NCI-H1048 (cell line): ENCODE data around the gene ATP6V1F.
A peak's percentile ranks its signal among the peaks of the same experiment; 100 is the strongest.

Experiments used
- DNase-seq: peaks from one replicate; lab custom pipeline; 2025; lab: John Stamatoyannopoulos, UW

The ATP6V1F gene, protein sequence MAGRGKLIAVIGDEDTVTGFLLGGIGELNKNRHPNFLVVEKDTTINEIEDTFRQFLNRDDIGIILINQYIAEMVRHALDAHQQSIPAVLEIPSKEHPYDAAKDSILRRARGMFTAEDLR

GRCh38 chr7:128862571-128863432 is at the start of gene ATP6V1F:
Gene ATP6V1F, plus strand, starts transcription at chr7:128862856. Its CDS starts 49 bp downstream, at chr7:128862905.
- peak; percentile 86 for DNase-seq

DNA sequence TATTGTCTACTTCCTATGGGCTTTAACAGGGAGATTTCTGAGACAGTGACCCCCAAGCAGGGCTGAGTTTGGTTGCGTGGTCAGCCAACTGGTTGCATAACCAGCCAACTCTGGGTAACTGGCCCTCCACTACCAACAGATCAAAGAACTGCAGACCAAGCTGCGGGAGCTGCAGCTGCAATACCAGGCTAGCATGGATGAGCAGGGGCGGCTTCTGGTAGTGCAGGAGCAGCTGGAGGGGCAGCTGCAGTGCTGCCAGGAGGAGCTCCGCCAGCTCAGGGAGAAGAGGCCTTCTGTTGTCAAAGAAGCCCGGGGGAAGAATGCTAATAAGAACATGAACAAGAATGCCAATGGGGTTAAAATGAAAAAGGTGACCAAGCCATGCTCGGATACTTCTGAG is 48.2 kb upstream of the ATP6V1F start:
- DNase-seq: no peak

GRCh38 chr7:128815289-128815942 is 47.2 kb upstream of the ATP6V1F start:
- no peak for DNase-seq

- no peak for DNase-seq
Observed at GRCh38 chr7:128818694-128819093, 44.0 kb upstream of the ATP6V1F start.

GRCh38 chr7:128821724-128822123 is 40.9 kb upstream of the ATP6V1F start:
- DNase-seq: no peak

- DNase-seq: no peak
Observed at GRCh38 chr7:128826512-128826911, 36.1 kb upstream of the ATP6V1F start.

GRCh38 chr7:128826916-128827247 is 35.8 kb upstream of the ATP6V1F start:
- no peak for DNase-seq

- DNase-seq: no peak
Observed at GRCh38 chr7:128827248-128827958, 35.3 kb upstream of the ATP6V1F start.

GRCh38 chr7:128827971-128828711 is 34.5 kb upstream of the ATP6V1F start:
- no peak for DNase-seq

GRCh38 chr7:128829391-128830166 is 33.1 kb upstream of the ATP6V1F start:
- DNase-seq: no peak

DNA sequence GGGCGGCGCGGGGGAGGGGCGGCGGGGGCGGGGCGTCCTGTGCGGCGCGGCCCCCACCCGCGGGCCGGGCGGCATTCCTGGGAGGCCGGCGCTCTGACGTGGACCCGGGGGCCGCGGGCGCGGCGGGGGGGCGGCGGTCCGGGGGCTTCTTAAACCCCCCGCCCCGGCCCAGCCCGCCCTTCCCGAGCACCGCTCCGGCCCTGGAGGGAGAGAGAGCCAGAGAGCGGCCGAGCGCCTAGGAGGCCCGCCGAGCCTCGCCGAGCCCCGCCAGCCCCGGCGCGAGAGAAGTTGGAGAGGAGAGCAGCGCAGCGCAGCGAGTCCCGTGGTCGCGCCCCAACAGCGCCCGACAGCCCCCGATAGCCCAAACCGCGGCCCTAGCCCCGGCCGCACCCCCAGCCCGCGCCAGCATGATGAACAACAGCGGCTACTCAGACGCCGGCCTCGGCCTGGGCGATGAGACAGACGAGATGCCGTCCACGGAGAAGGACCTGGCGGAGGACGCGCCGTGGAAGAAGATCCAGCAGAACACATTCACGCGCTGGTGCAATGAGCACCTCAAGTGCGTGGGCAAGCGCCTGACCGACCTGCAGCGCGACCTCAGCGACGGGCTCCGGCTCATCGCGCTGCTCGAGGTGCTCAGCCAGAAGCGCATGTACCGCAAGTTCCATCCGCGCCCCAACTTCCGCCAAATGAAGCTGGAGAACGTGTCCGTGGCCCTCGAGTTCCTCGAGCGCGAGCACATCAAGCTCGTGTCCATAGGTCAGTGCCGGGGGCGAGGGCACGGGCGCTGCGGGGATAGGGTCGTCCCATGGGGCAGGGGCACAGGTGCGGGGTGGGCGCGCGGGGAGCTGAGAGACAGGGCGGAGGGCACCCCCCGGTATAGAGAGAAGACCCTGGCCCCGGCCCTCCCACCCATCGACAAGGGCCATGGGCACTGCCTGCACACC is 32.2 kb upstream of the ATP6V1F start, which contains the start of gene FLNC:
TSS of gene FLNC (plus strand) at position 176 of the 947 bp plus-strand sequence. CDS start at position 408, 232 bp downstream.
- DNase-seq: no peak

DNA sequence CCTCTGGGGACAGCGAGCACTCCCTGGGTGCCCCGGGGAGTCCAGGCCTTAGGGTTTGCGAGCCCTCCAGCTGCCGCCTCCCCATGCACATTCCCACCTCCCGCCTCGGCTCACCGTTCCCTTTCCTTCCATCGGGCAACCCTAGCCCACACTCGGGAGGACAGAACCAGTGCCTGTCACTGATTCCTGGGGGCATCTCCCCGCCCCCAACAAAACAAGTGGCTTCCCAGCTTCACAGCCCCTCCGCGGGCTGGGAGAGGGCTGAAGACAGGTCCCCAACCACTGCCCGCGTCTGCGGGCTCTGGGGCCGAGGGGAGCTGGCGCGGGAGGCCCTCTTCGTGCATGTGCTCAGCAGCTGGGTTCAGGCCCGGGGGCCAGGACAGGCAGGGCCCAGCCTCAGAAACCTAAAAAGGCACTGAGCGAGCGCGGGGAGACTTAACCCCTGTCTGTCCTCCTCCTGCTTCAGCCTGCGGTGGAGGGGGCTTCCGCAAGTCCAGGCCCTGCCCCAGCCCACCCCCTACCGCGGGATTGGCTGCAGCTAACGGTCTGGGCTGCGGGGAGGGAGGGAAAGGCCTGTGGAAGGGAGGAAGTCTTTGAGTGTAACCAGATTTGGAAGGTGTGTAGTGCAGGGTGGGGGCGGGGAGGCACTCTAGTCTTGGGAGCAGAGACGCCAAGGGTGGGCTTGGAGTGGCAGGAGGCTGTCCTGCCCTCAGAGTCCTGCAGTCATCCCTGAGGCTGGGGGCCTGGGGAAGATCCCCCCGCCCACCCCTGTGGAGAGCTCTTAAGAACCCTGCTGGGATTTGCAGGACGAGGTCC is 31.3 kb upstream of the ATP6V1F start:
- DNase-seq: no peak

GRCh38 chr7:128831994-128832879 is 30.4 kb upstream of the ATP6V1F start:
- DNase-seq: no peak

DNA sequence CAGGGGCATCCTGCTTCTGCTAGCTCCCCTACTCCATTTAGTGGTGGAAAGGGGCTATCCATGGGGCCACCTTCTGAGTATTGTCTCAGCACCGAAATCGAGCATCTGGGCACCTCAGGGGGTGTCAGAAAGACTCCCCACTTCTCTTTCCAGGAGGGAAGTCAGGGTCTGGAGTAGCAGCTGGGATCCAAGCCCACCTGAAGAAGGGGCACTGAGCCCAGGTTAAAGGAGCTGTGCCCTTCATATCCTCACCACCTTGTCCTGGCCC is 29.8 kb upstream of the ATP6V1F start:
- no peak for DNase-seq

DNA sequence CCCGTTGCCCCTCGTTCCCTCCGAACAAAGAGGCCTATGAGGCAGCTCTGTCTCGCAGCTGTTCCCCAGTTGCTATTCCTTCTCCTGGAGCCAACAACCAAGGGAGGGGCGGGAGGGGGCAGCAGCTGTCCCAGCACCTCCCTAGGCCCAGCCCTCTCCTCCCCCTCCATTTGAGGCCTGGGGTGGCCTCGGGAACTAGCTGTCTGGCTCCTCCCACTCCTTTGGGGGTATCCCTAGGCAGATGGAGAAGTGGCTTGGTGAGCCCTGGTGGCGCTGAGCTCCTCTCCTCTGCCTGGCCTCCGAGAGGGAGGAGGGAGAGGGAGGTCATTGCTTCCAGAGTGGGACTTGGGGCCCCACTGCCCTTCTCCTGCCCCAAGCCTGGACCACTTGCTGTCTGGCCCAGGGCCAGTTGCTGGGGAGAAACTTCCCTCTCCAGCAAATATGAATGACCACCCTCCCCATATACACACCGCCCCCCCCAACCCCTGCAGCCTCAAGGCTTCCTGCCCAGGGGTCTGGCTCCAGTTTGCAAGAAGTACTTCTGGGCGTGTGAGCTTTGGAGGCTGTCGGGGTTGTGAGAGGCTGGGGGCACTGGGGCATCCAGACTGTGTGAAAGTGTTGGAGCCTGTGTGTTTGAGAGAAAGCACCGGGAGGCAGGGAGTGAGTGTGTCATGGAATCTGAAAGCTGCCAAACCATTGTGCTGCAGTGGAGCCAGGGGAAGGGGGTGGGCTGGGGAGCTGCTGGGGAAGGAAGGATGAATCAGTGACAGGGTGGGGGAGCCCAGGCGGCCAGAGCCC is 29.3 kb upstream of the ATP6V1F start:
- no peak for DNase-seq

GRCh38 chr7:128833946-128834325 is 28.7 kb upstream of the ATP6V1F start:
- DNase-seq: no peak

- no peak for DNase-seq
Observed at GRCh38 chr7:128835231-128835751, 27.4 kb upstream of the ATP6V1F start.
